HG03095 (cell line): ENCODE data around the gene DNAJC22.
A peak's percentile ranks its signal among the peaks of the same experiment; 100 is the strongest.

Source experiments
- ATAC-seq: cut with Tn5 transposase; IDR thresholded peaks from one replicate; pipeline ENCODE4 v1.9.1; 2021; ENCODE audit warnings: moderate library complexity; ENCODE audit not compliant: unreplicated experiment

Gene DNAJC22

GRCh38 chr12:49342914-49343731 is 3.6 kb upstream of the DNAJC22 start:
- ATAC-seq = no peak

GRCh38 chr12:49344486-49345050 is 2.1 kb upstream of the DNAJC22 start:
- no peak for ATAC-seq

- ATAC-seq = peak; percentile 35
Measured at GRCh38 chr12:49345051-49345824, 1.4 kb upstream of the DNAJC22 start.

GRCh38 chr12:49345825-49346658 is 646 bp upstream of the DNAJC22 start:
- no peak for ATAC-seq

- peak; percentile 60 for ATAC-seq
Measured at GRCh38 chr12:49347311-49348193, 864 bp downstream of the DNAJC22 start.

GRCh38 chr12:49348781-49349180 is 2.1 kb downstream of the DNAJC22 start:
- ATAC-seq = no peak

GRCh38 chr12:49349266-49349665 is 2.6 kb downstream of the DNAJC22 start:
- no peak for ATAC-seq

GRCh38 chr12:49352351-49352750 is 5.7 kb downstream of the DNAJC22 start:
- no peak for ATAC-seq

- ATAC-seq = no peak
Measured at GRCh38 chr12:49355913-49356312, 9.2 kb downstream of the DNAJC22 start.

GRCh38 chr12:49357103-49357678 is 10.5 kb downstream of the DNAJC22 start:
- ATAC-seq = no peak

GRCh38 chr12:49358483-49359141 is 11.9 kb downstream of the DNAJC22 start:
- ATAC-seq = peak; percentile 73

- ATAC-seq = no peak
Measured at GRCh38 chr12:49359671-49360070, 13.0 kb downstream of the DNAJC22 start.

- ATAC-seq = no peak
Measured at GRCh38 chr12:49362077-49362476, 15.4 kb downstream of the DNAJC22 start.

GRCh38 chr12:49364989-49365388 is 18.3 kb downstream of the DNAJC22 start:
- no peak for ATAC-seq

- ATAC-seq = no peak
Measured at GRCh38 chr12:49365542-49365941, 18.9 kb downstream of the DNAJC22 start.

GRCh38 chr12:49366096-49366651 is 19.5 kb downstream of the DNAJC22 start:
- ATAC-seq = peak; percentile 3

GRCh38 chr12:49366652-49367380 is 20.1 kb downstream of the DNAJC22 start:
- ATAC-seq = peak; percentile 58
